Right lung (tissue), 10 donors: ENCODE data around the gene HOXA13. TPM values are rescaled to one million over a fixed set of nuclear protein-coding genes. Genes with fewer than 3 reads are reported as not detected.

Source experiments
- DNase-seq, 2 donors: peaks; one replicate each; pipeline ENCODE4 v3.0.0-alpha.2; 2013
- long read RNA-seq, 8 donors: transcript quantifications; one replicate each; lab custom pipeline, GENCODE V29; 2026
- polyA plus RNA-seq, 5 donors: library from polyadenylated mRNA; unstranded; fragments of 120-200 nt; gene quantifications; one replicate each; pipeline versions ENCODE4 v1.2.1 to v1.2.3, GENCODE V29; 2013; ENCODE audit warnings: inconsistent platforms in 1 of 5, low replicate concordance in 1 of 5; ENCODE audit not compliant: insufficient read length in 5 of 5, insufficient read depth in 1 of 5

HOXA13 gene
- polyA plus RNA-seq: under 1 TPM in 1 of 5 donors, not detected in 4; 0.06 TPM
- long read RNA-seq, donor 1: 0 reads
- long read RNA-seq, donor 2: 0 reads
- long read RNA-seq, donor 3: 0 reads
- long read RNA-seq, donor 4: 0 reads
- long read RNA-seq, donor 5: 0 reads
- long read RNA-seq, donor 6: 0 reads
- long read RNA-seq, donor 7: 0 reads
- long read RNA-seq, donor 8: 0 reads

DNA sequence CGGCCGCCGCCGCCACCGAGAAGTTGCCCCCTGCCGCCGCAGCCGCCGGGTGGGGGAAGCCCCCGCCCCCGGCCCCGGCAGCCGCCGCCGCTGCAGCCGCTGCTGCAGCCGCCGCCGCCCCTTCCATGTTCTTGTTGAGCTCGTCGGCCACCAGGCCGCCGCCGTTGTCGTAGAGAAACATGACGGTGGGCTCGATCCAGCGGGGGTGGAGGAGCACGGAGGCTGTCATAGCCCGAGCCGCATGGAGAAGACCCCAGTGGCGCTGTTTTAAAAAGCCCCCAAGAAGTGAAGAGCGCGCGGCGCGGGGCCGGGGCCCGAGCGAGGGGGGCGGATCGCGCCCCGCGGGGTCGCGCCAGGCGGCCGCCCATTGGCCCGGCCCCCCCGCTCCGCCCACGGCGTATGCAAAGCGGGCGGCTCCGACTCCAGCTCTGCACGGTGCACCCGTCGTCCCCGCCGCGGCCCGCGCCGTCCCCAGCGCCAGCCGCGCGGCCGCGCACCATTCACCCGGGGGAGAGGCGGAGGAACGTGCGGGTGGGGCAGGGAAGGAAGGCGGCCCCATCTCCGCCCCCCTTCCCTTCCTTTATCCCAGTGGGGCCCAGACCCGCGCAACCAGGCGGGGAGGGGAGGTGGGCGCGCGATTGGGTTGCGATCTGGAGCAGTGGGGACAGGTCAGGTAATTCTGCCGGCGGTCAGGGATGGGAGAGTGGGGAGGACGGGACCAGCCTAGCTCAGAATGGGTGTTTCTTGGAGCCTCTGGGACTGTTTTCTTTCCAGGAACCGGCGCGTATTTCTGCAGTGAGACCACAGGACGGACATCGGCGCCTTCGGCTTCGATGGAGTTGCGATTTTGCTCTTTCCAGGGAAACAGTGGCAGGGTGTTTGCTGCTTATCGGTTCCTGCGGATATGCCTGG, at the start of gene HOXA13:
HOXA13 (minus strand) TSS at position 243 of the 912 bp plus-strand sequence; CDS start at position 229, 14 bp downstream.
- no peak for DNase-seq

DNA sequence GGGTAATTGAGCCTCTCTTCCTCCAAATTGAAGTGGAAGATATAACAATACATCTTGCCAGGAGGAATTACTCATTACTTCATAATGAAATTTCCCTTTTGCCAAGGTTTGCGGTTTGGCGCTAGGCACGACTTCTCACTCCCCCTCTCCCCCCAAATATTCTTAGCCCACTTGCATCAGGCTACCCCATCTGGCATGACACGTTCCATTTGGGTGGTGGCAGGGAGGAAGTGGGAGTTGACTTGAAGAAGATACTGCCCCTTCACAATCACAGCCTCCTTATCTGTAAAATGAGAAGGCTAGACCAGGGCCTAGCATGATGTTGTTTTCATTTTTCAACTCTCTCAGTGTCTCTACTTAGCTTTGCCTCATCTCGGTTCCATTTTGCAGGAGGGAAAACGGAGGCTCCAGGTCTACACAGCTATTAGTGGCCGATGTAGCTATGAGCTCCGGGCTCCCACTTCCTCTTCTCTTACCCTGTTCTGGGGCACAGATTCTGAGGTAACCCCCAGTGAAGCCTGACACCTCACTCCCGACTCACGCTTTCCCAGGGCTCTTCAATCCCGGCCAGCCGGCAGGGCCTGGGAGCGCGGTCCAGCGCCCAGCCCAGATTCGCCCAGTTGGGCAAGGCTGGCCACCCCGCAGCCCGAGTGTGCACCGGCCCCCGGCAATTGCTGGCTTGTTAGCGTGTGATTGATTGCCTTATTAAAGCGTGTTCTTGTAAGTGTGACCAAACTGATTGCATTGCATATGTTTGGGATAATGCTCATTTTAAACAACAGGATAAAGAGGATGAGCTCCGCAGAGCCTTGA, 49.2 kb upstream of the HOXA13 start:
- DNase-seq: no peak

DNA sequence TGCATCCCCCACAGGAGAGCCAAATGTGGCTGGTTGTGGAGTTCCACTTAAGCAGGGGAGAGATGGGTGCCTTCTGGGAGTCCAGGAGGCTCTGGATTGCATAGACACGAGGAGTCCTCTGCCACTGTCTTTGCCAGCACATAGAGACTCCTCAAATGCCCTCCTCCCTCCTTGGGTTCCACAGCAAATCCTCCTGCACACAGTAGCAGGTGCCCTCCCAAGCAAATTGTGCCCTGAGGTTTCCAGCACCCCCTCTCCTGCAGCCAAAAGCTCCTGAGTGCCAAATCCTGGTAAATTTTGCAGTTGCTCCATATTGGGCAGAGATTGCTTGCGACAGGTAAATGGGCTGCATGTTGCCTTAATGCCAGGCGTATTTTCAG, 48.5 kb upstream of the HOXA13 start:
- DNase-seq: no peak

DNA sequence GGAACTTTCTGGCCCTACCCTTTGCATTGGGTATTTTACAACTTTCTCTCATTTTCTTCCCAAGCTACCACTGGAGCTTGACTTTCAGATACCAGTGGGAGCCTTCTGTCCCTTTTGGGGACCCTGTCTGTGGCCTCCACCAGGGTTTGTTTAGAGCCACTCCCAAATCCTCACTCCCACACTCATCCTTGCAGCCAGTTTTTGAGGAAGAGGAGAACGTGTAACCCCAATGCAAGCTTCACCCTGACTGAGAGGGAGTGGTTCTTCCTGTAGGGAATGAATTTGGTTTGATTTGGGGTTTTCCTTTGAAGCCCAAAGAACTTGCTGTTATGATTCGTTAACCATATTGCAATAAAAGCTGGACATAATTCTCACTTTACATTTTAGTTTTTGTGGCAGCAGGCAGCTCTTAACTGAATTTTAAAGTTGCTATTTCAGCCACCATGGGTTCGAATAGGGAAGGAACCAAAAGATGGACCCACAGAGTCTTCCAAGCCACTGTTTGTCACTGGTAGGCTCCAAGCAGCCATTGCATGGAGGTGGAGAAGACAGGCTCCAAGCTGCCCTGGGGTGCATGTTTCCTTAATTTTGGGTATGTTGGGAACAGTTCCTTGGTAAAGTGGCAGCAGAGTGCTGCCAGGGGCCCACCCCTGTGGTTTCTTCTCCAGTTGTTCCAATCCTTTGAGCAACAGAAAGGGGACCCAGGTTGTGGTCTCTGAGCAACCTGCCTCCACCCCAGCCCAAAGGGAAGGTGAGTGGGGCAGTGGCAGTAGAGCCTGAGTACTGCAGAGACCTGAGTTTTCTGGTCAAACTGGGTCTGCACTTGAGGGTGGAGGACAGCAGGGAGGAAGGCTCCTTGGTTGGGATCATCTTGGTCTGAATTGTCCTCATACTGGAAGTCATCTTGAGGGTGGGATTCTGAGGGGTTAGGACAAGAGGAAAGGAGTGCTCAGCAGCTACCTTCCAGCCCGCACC, 47.8 kb upstream of the HOXA13 start:
- no peak for DNase-seq

DNA sequence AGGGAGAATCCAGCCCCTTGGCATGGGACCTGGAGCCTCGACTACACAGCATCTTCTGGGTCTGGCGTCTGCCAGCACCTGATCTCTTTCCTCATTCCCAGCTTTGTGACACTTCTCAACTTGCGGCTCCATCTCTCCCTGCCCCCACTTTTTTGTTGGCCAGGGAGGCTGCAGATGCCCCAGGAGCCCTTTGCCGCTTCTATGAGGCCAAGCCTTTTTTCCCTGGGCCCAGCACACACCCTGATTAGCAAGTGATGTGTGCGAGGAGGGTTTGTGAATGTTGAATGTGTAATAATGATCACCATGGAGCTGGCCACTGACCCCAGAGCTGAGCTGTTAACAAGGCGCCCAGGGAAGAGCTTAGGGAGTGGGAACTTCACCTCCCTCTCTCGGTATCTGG, 47.1 kb upstream of the HOXA13 start:
- DNase-seq: no peak

DNA sequence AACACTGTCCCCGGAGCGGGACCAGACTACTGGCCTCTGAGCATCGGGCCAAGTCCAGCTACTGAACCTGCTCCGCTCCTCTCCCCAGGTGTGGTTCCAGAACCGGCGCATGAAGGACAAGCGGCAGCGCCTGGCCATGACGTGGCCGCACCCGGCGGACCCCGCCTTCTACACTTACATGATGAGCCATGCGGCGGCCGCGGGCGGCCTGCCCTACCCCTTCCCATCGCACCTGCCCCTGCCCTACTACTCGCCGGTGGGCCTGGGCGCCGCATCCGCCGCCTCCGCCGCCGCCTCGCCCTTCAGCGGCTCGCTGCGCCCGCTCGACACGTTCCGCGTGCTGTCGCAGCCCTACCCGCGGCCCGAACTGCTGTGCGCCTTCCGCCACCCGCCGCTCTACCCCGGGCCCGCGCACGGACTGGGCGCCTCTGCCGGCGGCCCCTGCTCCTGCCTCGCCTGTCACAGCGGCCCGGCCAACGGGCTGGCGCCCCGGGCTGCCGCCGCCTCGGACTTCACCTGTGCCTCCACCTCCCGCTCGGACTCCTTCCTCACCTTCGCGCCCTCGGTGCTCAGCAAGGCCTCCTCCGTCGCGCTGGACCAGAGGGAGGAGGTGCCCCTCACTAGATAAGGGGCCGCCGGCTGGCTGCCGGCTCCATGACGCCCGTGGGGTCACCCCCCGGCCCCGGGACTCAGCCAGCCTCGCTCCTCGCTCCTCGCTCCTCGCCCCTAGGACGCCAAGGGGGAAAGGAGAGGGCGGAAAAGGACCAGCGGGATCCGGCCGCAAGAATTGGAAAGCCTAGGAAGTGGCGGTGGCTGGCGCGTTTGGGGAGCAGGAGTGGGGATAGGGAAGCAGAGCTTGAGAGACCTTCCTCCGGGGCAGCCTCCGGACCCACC, 46.2 kb upstream of the HOXA13 start:
- DNase-seq: no peak

DNA sequence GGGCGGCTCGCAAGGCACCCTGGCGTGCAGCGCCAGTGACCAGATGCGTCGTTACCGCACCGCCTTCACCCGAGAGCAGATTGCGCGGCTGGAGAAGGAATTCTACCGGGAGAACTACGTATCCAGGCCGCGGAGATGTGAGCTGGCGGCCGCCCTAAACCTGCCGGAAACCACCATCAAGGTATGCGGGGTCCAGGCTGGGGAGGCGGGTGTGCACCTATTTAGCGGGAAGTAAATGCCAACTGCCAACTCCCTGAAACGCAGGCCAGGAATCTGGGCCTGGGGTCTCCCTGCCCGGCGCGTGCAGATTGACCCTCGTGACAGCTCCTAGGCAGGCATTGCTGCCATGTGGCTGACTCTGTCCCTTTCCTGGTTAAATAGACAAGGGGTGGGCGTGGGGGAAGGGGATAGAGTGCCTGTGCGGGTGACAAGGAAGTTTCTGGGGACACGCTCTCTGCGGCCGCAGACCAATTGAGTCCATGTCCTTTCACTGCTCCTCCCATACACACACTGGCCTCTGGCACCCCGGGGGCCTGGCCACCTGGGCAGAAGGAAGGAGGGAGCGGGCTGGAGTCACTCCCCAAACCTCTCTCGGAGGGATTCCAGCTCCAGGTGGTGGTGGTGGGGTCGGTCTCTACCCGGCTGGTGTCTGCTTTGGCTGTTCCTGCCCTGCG, 45.4 kb upstream of the HOXA13 start:
- DNase-seq: no peak

DNA sequence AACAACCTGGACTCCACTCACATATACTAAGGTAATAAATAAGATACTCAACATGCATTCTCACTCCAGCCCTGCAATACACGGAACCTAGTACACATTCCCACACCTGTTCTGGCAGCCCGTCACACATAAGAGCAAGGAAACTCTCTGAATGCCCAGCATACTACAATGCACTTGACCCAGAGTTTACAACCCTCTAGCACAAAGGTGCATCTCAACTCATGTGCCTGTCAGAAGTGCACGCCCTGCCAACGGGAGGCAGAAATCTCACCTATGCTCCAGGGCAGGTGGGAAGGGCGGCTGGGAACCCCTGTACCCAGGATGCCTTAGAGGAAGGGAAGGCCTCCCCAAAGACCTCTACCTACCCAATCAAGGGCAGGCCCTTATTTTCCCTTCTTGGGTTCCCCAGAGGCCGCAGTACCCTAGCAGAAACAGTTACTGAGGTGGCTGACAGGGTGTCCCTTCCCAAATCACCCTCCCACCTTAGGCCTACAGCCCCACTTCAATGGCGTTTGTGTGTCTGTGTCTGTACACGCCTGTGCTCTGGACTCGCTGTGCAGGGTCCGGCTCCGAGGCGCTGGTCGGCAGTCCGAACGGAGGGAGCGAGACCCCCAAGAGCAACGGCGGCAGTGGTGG, 44.7 kb upstream of the HOXA13 start:
- DNase-seq: no peak

DNA sequence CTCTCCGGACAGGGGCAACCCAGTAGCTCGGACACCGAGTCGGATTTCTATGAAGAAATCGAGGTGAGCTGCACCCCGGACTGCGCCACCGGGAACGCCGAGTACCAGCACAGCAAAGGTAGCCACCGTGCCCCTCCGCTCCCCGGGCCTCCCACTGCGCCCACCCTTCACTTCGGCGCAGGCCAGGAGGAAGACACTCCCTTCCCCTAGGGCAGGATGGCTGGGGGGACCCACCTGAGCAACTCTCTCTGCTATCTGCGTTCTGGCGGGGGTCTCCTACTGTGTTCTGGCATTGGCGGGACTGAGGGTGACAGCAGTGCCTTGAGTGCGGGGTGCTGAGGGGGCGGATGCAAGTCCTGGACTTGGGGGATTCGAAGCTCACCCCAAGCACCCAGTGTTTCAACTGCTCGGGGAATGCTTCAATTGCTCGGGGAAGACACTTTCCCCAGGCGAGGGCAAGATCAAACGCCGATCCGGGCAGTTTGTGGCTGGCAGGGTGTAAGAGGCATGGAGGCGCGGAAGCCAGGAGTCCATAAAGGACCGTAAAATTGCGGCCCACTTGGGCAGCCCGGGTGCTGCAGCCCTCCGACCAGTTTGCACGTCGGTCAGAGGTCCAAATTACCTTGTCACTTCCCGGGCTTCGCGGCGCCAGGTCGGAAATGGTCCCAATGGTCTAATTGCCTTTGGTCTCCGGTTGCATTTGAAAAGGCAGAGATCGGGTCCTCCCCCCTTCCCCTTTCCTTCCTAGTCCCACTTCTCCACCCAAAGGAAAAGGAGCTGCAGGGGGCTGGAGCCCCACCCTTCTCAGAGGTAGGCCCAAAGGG, 43.7 kb upstream of the HOXA13 start:
- no peak for DNase-seq

DNA sequence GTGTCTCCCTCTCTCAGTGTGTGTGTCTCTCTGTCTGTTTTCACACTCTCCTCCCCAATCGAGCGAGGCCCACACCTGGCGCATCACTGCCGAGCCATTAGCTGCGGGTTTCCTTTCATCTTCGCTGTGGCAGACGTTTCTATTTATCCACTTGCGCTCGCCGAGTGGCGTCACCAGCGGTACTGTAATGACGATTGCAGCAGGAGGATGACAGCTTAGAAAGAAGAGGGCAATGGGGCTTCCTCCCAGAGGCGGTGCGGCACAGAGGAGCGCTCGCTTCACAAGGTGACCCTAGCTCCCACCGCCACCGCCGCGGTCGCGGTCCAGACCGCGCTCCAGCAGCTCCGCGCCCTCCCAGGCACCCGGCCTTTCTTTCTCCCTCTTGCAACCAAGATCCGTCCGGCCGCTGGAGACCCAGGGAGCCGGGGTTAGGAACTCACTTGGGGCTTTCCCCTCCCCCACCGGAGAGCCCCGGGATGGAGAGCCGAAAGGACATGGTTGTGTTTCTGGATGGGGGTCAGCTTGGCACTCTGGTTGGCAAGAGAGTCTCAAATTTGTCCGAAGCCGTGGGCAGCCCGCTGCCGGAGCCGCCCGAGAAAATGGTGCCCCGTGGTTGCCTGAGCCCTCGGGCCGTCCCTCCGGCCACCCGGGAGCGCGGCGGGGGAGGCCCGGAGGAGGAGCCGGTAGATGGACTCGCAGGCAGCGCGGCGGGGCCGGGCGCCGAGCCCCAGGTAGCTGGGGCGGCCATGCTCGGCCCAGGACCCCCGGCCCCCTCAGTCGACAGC, 42.9 kb upstream of the HOXA13 start, which contains the start of gene EVX1:
EVX1 (plus strand) TSS at position 248 of the 785 bp plus-strand sequence; CDS start at position 477, 229 bp downstream.
- no peak for DNase-seq

DNA sequence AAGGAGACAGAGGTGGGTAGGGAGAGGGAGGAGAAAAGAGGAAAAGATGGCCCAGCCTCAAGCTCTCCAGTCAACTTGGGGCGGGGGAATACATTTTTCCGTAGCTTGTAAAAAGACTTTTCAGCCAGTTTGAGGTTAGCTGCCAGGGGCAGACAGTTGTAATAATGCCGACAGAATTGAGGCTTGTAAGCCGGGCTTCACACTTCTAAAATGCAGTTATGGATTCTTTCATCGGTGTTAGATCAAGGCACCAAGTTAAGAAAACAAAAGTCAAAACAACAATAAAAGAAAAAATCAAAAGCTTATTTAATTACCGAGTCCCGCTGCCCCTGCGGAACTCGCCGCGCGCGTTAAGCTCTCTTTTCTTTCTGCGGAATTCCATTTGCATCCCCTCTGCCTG, 42.3 kb upstream of the HOXA13 start:
- no peak for DNase-seq

DNA sequence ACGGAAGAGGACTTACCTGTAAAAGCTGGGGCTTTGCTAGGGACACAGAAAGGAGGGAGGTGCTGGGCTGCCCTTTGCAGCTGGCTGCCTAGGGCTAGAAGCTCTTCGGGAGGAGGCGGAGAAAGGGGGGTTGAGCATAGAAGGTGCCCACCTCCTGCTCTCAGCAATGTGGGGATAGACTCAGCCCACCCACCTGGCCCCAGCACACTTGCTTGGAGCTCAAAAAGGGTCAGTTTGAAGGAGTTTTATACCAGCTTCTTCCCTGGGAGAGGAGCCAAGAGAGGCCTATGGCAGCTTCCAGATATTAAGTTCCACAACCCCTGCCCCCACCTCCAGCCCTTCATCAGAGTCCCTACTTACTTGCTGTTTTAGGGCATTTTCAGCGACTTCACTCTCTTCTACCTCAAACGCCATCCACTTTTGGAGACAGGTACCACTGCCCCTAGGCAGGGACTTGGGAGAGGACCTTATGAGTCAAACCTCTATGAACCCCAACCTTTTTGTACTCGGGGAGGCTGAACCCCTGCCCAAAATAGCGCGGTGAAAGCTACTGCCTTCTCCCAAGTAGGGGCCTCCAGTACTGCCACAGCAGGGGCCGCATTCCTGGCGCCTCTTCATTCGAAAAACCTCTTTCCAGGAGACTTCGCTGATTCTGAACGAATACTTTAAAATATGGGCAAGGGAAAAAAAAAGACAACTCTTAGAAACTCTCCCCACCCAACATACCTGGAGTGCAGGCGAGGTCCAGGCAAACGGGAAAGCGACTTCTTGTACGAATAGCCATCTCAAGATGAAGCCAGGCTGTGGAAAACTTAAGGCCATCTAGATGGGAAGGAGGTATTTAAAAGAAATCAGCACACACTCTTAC, 41.5 kb upstream of the HOXA13 start:
- DNase-seq: no peak

DNA sequence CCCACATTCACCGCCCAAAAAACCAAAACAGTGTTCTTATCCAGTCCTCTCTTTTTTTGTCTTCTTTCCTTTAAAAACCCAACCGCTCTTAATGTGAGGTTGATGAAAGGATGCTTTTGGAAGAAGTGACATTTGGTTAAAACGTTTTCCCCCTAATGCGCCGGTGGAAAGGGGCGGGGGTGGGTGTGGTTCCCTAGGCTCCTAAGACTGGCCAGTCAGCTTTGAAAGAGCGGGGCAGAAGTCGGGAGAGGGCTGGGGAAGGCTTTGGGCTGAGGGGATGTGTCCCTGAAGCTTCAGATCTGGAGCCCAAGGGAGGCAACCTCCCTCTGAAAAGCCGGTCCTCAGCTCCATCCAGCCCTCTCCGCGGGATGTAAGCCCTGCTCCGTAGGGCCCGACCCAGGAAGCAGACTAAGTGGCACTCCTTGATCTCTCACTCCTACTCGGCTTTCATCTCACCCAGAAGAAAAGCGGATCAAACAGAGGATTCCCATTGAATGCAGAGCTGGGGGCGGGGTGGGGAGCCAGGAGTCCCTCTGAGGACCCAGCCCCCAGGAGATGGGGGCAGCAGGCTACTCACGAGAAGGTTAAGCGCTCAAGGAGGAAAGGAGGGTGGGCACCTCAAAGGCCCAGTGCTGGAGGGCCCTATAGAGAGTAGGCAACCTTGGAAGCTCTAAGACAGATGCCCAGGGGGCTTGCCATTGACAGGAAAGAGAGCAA, 40.3 kb upstream of the HOXA13 start:
- DNase-seq: no peak

DNA sequence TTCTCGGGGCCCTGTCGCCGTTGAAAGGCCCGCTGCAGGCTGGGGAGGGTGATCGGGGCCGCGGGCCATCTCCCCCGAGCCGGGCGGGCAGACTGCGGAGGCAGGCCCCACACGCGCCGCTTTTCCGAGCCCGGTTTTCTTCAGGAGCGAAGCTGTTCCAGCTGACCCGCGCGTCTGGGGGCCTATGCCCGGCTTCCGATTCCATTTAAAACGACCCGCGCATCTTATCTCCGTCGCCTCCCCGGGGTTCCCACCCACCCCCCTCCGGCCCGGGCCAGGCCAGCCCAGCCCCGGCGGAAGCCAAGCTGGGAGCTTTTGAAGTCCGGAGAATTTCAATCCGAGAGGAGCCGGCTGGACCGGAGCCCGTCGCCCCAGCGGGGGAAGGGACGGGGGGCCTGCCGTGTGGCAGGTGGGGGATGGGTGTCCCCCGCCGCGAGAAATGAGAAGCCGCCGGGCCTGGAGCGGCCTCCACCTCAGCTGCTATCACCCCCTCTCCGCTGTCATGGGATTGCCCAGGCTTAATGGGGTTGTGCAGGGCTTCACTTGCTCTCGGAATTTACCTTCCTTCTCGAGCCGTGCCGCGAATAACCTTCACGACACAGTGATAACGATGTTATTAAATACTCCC, 39.6 kb upstream of the HOXA13 start:
- no peak for DNase-seq

DNA sequence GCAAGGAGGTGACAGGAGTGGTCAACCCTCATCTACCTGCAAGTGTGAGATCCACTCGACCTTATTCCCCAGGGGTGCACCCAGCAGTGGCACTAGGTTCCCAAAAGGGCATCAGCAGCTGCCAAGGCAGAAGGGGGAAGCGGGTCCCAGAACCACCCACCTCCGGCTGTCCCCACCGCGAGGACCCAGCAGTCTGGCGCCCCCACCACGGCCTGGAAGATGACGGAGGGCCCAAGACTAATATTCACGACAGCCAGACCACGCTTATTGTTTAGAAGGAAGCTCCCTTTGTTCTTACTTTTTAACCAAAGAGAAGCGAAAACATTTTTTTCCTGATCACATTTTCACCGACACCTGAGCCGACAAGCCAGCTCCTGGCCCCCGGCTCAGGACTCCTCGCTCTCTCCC, 39.1 kb upstream of the HOXA13 start:
- DNase-seq: no peak
